OCI-LY1 (cell line): ENCODE data around the gene COA1.

ENCODE experiments used
- H2AFZ ChIP-seq: fragments of 200-600 bp; sonication (generic), shearing (Covaris generic); 2 replicates; pipeline ENCODE4 v1.6.0; 2014; ENCODE audit warnings: antibody characterized with exemption, mild to moderate bottlenecking, low read length
- H3F3A ChIP-seq: fragments of 200-600 bp; sonication (generic), shearing (Covaris generic); 2 replicates; pipeline ENCODE4 v1.6.0; 2014; ENCODE audit warnings: mild to moderate bottlenecking, antibody characterized with exemption, low read length, moderate library complexity; ENCODE audit not compliant: insufficient read depth
- H3K27ac ChIP-seq: fragments of 200-600 bp; sonication (generic); 2 replicates; pipeline ENCODE4 v1.5.1; 2014; ENCODE audit warnings: low read length, mixed run types, mild to moderate bottlenecking, low read depth; ENCODE audit not compliant: poor library complexity, severe bottlenecking
- H3K27me3 ChIP-seq: fragments of 200-600 bp; sonication (generic); 2 replicates; pipeline ENCODE4 v1.6.0; 2014; ENCODE audit warnings: antibody characterized with exemption, mild to moderate bottlenecking, low read length, moderate library complexity; ENCODE audit not compliant: insufficient read depth
- H3K36me3 ChIP-seq: fragments of 200-600 bp; sonication (generic); 2 replicates; pipeline ENCODE4 v1.6.1; 2014; ENCODE audit warnings: mild to moderate bottlenecking, antibody characterized with exemption, low read length, moderate library complexity, mixed read lengths; ENCODE audit not compliant: insufficient read depth
- H3K4me1 ChIP-seq: fragments of 200-600 bp; sonication (generic); 2 replicates; pipeline ENCODE4 v1.5.1; 2014; ENCODE audit warnings: mild to moderate bottlenecking, low read length, moderate library complexity; ENCODE audit not compliant: insufficient read depth, severe bottlenecking
- H3K4me2 ChIP-seq: fragments of 200-600 bp; sonication (generic), shearing (Covaris generic); 2 replicates; pipeline ENCODE4 v1.6.1; 2014; ENCODE audit warnings: low read length
- H3K4me3 ChIP-seq: fragments of 200-600 bp; sonication (generic); 2 replicates; pipeline ENCODE4 v1.5.1; 2014; ENCODE audit warnings: low read length, low read depth, mild to moderate bottlenecking, mixed read lengths; ENCODE audit not compliant: poor library complexity, severe bottlenecking
- H3K79me2 ChIP-seq: fragments of 200-600 bp; shearing (Covaris generic); 2 replicates; pipeline ENCODE4 v1.6.1; 2016; ENCODE audit warnings: mixed run types, low read length, mixed read lengths; ENCODE audit not compliant: insufficient read depth
- H3K9ac ChIP-seq: fragments of 200-600 bp; sonication (generic), shearing (Covaris generic); 2 replicates; pipeline ENCODE4 v1.6.1; 2014; ENCODE audit warnings: mild to moderate bottlenecking, low read length, mixed read lengths
- H3K9me2 ChIP-seq: fragments of 200-600 bp; sonication (generic), shearing (Covaris generic); 2 replicates; pipeline ENCODE4 v1.6.1; 2014; ENCODE audit warnings: low read depth, mild to moderate bottlenecking, low read length, mixed read lengths
- H3K9me3 ChIP-seq: fragments of 200-600 bp; shearing (Covaris generic); 2 replicates; pipeline ENCODE4 v1.6.1; 2014; ENCODE audit warnings: low read length, mixed read lengths
- H4K20me1 ChIP-seq: fragments of 200-600 bp; sonication (generic), shearing (Covaris generic); 2 replicates; pipeline ENCODE4 v1.6.0; 2016; ENCODE audit warnings: mild to moderate bottlenecking, low read length; ENCODE audit not compliant: insufficient read depth
- EZH2 ChIP-seq: fragments of 200-600 bp; sonication (generic), shearing (Covaris generic); IDR thresholded peaks from 2 replicates; pipeline ENCODE4 v1.8.0; 2017; ENCODE audit warnings: borderline replicate concordance, mixed run types, mild to moderate bottlenecking, antibody characterized with exemption, low read length, moderate library complexity, mixed read lengths
- TF ChIP-seq, protein P1 (sequence below): fragments of 200-600 bp; sonication (generic), shearing (Covaris generic); IDR thresholded peaks from 2 replicates; pipeline ENCODE4 v1.5.1; 2017; ENCODE audit warnings: mild to moderate bottlenecking, antibody characterized with exemption, low read length, moderate library complexity, mixed read lengths

COA1 gene

DNA sequence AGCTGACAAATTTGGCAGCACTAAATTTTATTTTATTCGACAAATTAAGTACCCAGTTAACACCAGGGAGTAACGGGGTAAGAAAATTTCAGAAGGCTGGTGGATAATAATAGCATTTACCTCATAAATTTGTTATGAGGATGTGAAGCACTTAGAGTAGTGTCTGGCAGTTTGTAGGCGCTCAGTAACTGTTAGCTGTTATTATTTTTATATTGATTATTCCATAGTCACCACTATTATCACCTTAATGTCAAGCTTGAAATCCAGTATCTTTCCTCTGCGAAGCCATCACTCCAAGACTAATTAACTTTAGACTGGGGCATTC, 563 bp upstream of the COA1 start:
- Histone ChIP-seq H3K27ac (peak overlapping the region; percentile 17), H3K9me3 (0 out of 2 replicates have a peak, but pooled peaks cover 3% of the 10 kb centered on the region), H3K27me3 (no peaks in the 10 kb centered on the region), H3K36me3 (peaks cover 12% of the 10 kb centered on the region), H2AFZ (peak overlapping the region; percentile 91), H4K20me1 (no peaks in the 10 kb centered on the region), H3K4me3 (peak overlapping the region; percentile 78), H3K9me2 (no peaks in the 10 kb centered on the region), H3K4me1 (peaks cover 23% of the 10 kb centered on the region), H3K79me2 (peaks cover 42% of the 10 kb centered on the region), H3F3A (no peaks in the 10 kb centered on the region), H3K4me2 (peak overlapping the region; percentile 81), H3K9ac (peak overlapping the region; percentile 80)
- no peak for TF ChIP-seq EZH2
- TF ChIP-seq, protein P1, sequence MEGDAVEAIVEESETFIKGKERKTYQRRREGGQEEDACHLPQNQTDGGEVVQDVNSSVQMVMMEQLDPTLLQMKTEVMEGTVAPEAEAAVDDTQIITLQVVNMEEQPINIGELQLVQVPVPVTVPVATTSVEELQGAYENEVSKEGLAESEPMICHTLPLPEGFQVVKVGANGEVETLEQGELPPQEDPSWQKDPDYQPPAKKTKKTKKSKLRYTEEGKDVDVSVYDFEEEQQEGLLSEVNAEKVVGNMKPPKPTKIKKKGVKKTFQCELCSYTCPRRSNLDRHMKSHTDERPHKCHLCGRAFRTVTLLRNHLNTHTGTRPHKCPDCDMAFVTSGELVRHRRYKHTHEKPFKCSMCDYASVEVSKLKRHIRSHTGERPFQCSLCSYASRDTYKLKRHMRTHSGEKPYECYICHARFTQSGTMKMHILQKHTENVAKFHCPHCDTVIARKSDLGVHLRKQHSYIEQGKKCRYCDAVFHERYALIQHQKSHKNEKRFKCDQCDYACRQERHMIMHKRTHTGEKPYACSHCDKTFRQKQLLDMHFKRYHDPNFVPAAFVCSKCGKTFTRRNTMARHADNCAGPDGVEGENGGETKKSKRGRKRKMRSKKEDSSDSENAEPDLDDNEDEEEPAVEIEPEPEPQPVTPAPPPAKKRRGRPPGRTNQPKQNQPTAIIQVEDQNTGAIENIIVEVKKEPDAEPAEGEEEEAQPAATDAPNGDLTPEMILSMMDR: no peak

GRCh38 chr7:43727494-43727893, 1.8 kb downstream of the COA1 start:
- Histone ChIP-seq H3K9me3 (0 out of 2 replicates have a peak, but pooled peaks cover 3% of the 10 kb centered on the region), H3K27me3 (no peaks in the 10 kb centered on the region), H2AFZ (no peak overlapping the region), H3K9me2 (no peaks in the 10 kb centered on the region), H3K4me3 (peak overlapping the region; percentile 78), H3K4me2 (peak overlapping the region; percentile 28), H3K36me3 (peaks cover 17% of the 10 kb centered on the region), H4K20me1 (no peaks in the 10 kb centered on the region), H3F3A (no peaks in the 10 kb centered on the region), H3K4me1 (peaks cover 23% of the 10 kb centered on the region), H3K9ac (no peak overlapping the region), H3K27ac (no peak overlapping the region), H3K79me2 (peaks cover 65% of the 10 kb centered on the region)
- TF ChIP-seq, protein P1: 0 out of 2 replicates have a peak, but pooled peaks have one; percentile 3
- no peak for TF ChIP-seq EZH2

- 0 out of 2 replicates have a peak, but pooled peaks cover 3% of the 10 kb centered on the region for H3K9me3 ChIP-seq
- H4K20me1 ChIP-seq: no peaks in the 10 kb centered on the region
- H3K4me1 ChIP-seq: peaks cover 24% of the 10 kb centered on the region
- H3K9me2 ChIP-seq: no peaks in the 10 kb centered on the region
- H3K4me2 ChIP-seq: peak overlapping the region; percentile 28
- no peaks in the 10 kb centered on the region for H3F3A ChIP-seq
- H3K27ac ChIP-seq: no peak overlapping the region
- TF ChIP-seq, protein P1: no peak
- TF ChIP-seq EZH2: no peak
- H3K9ac ChIP-seq: no peak overlapping the region
- H3K36me3 ChIP-seq: peaks cover 17% of the 10 kb centered on the region
- peak overlapping the region; percentile 78 for H3K4me3 ChIP-seq
- H2AFZ ChIP-seq: no peak overlapping the region
- H3K27me3 ChIP-seq: no peaks in the 10 kb centered on the region
- peaks cover 65% of the 10 kb centered on the region for H3K79me2 ChIP-seq
Measured at GRCh38 chr7:43727003-43727402, 2.3 kb downstream of the COA1 start.
